Dermis blood vessel endothelial cell (primary cell): ENCODE data around the gene IL22. TPM values are rescaled to one million over a fixed set of nuclear protein-coding genes. Genes with fewer than 3 reads are reported as not detected.

Experiments
- DNase-seq: peaks from one replicate; pipeline ENCODE4 v3.0.0; 2010
- total RNA-seq: library from RNA; depleted of rRNA; stranded (reverse); fragments of >200 nt; gene quantifications from 2 replicates; pipeline ENCODE4 v1.2.3, GENCODE V29; 2014

IL22 gene, protein sequence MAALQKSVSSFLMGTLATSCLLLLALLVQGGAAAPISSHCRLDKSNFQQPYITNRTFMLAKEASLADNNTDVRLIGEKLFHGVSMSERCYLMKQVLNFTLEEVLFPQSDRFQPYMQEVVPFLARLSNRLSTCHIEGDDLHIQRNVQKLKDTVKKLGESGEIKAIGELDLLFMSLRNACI
- total RNA-seq = not detected in 2 replicates

DNA sequence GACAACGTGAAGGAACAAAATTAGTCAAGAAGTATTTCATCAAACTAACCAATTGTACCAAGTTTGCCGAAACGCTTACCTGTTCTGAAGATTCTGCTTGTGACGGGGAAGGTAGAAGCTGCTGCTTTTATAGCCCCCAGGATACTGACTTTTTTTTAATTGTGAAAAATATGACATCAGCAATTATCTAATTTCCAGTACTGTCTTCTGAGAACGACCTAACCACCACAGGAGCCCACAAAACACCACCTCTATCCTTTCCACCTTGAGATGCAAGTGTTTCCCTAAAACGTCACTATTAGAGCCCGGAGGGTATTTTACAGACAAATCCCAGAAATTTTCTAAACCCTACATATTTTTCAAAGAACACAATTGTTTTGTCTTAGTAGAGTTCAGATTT lies at the start of gene IL22:
IL22 (minus strand) TSS at position 101 of the 400 bp plus-strand sequence. CDS start 156 bp downstream, outside the sequence.
- DNase-seq = no peak

DNA sequence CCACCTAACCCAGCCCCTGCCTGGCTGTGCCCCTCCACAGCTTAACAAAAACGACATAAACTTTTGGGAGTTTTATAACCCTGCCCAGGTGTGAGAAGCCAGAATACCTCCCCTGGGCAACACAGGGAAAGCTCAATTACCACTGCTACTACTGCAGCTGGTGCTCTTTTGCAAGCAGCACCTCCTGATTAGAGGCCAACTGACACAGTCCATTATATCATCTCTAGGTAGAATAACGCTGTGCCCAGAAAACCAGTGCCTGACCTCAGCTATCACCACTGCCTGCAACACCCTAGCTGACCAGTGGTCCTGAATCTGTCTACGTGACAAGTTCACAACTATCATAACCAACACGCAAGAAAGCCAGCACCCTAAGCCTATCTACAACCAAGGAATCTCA lies 44.5 kb upstream of the IL22 start:
- DNase-seq = no peak

DNA sequence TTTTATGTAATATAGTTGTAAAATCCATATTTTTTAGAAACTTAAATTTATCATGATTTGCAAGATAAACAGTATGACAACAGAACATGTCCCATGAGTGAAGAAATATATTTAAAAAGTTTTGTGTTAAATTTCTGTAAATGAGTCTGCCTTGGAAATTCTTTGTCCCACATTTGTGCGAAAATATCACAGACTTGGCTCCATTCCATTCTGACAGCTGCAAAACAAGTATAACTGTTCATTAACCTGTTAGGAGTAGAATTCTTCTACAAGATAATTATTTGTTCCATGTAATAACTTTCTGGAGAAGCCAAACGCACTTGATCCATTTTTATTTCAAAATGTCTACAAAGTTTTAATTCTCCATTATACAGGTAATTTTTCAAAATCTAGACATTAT lies 40.8 kb upstream of the IL22 start:
- no peak for DNase-seq

DNA sequence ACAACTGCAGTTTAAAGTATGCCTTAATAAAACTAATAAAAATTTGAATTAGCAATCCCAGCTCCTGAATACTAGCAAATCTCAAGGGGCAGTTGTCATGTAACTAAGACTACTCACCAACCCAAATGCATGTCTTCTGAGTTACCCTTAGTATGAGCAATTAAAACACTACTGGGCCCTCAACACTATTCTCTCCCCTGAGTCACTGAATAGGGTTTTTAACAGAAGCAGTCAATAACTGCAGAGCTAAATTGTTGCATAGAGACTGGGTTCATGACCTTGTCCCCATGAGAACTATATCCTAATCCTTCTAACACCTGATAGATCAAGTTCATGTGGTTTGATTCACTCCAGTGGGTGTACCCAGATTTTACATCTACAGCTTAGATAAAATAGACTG lies 39.9 kb upstream of the IL22 start:
- DNase-seq = no peak

DNA sequence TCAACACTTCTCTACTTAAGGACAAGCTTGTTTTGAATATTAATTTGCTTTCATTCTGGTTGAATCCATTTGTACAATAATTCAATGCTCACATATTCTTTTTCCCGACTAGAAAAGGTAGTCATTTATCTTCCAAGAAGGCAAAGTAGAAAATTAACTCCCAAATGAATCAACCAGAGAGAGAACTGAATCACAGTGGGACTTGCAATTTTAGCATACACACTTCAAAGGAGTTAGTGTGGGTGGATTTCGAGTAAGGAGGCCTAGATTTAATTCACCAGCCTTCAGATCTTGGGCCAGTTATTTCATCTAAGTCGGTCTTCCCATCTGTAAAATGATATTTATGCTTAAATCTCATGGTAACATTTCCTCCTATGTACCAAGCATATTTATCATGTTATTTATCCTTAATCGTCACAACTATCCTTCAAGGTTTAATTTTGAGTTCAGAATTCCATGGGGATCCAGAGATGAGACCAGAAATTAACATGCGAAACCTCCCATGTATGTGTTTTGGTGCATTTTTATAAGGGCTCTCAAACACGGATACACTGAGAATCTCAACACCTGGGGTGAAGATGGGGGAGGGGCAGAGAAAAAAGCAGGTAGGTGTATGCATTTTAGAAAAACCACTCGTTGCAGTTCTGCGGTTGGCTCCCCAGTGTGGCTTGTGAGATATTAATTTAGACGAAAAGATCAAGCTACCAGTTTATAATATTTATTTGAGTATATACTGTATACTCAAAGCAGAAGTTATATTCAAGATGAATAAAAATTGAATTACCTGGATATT lies 38.9 kb upstream of the IL22 start:
- no peak for DNase-seq

DNA sequence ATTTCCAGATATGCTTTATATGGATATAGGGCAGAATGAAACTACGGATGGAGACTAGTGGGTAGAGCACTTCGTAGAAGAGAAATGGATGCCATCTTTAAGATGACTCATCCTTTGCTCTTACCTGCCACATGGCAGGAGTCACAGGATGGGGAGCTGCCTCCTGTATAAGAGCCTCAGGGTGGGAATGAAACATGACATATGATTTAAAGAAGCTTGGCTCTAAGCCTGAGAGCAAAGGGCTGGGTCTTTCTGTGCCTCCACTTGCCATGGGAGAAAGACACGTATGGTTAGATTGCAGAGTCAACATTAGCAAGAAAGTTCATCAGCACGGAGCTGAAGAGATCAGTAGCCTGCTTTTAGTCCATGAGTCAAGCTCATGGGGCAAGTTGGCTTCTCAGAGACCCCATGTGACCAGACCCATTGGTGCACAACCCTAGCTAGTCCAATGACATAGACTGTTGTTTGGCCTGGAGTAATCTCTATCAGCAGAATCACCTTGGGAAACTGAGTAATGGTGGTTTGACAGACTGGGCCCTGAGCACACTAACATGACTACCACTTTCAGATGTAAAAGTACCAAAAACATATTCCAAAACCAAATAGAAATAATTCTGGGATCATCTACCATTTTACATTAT lies 38.1 kb upstream of the IL22 start:
- no peak for DNase-seq

DNA sequence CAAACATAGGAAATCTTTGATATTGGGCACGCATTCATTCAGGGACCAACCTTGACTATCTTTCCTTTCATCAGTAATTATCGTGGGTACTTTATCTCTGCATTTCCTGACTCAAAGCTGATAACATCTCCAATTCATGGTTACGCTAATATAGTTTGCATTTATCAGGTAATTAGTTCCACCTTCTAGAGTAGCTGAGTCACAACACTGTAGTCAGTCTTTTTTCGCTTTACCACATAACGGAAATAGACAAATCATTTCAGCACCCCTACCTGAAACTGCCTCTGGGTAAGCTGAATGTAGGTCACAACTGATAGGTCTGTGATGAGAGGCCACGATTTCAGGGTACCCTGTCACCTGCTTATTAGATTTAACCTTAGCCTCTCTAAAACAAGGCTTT lies 36.7 kb upstream of the IL22 start:
- DNase-seq = no peak

DNA sequence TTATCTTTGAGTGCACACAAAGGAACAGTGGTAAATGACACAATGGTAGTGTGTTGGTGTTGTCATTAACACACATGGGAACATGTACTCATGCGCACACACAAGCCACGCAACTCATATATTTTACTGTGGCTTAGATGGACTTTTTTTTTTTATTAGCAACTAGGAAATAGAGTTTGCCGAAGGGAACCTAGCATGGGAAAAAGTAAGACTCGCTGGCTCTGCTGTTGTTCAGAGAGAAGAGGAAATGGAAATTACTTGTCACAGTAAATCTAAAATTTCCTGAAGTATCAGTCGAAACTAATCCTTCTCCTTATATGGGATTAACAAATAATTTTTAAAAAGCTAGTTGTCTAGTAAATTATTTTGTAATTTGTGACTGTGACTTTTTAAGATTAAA lies 33.7 kb upstream of the IL22 start:
- DNase-seq = peak; percentile 13

DNA sequence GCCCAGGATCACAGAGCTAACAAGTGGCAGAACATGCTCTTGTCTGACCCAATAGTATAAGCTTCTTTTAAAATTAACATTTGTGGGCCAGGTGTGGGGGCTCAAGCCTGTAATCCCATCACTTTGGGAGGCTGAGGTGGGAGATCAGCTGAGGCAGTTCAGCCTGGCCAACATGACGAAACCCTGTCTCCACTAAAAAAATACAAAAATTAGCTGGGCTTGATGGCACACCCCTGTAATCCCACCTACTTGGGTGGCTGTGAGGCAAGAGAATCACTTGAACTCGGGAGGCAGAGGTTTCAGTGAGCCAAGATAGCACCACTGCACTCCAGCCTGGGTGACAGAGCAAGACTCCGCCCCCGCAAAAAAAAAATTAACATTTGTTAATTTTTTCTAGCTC lies 33.0 kb upstream of the IL22 start:
- DNase-seq = no peak

DNA sequence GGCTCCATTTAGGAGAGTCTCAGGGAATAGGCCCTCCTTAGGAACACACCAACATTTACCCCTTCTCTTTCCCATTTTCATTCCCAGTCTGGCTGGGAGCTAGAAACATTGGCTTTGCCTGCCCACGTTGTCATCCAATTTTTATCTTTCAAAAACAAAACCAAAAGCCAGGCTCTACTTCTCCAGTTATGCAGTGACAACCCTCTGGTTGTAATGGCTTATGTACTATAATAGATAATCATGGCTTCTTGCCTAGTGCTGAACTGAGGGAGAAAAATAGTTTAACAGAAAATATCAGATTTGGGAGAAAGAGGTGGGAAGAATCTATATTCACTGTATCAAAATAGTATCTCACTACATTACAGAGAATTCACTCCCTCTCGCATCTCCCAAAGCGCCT lies 32.1 kb upstream of the IL22 start:
- no peak for DNase-seq

DNA sequence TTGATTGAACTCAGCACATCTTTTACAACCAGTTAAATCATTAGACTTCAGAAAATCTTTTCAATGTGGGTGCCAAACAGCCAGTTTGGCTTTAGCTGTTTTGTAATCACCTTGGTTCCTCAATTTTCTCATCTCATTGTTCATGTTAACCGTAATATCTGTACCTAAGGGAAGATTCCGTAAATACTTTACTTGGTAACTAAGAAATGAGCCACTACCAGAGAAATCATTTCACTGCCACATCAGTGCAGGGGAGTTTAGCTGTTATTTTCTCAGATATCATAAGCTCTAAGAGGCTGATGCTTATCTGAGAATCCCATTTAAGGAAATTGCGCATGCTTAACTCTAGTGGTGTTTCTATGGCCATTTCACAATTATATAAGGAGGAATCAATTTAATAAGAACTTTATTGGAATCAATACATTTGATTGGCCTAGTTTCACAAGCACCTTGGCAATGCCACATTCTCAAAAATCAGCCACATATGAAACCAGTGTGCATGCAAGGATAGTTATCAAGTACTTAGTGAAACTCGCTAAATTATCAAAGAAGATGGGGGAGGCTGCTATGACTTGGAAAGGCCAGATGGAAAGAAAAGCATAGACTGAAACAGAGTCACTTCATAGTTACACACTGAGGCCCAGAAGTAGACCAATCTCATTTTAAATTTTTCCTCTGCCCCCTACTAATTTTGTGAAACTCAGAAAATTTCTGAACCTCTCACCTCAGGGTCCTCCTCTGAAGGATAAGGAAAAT lies 28.1 kb upstream of the IL22 start:
- DNase-seq = no peak

DNA sequence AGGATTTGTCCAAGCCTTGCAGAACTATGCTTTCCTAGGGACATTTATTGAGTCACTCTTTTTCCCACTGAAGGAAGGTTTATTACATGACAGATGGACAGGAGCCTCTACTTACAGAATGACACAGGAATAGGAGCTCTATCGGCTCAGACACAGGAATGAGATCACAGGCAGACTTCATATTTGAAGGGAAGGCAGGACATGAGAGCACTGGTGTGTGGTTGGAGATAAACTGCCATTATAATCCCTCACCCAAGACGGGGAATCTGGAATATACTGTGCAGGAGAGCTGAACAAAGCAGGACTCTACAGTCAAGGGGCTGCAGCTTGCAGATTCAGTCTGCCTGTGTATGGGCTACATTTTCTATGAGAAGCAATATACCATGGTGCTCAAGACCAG lies 26.8 kb upstream of the IL22 start:
- DNase-seq = no peak

DNA sequence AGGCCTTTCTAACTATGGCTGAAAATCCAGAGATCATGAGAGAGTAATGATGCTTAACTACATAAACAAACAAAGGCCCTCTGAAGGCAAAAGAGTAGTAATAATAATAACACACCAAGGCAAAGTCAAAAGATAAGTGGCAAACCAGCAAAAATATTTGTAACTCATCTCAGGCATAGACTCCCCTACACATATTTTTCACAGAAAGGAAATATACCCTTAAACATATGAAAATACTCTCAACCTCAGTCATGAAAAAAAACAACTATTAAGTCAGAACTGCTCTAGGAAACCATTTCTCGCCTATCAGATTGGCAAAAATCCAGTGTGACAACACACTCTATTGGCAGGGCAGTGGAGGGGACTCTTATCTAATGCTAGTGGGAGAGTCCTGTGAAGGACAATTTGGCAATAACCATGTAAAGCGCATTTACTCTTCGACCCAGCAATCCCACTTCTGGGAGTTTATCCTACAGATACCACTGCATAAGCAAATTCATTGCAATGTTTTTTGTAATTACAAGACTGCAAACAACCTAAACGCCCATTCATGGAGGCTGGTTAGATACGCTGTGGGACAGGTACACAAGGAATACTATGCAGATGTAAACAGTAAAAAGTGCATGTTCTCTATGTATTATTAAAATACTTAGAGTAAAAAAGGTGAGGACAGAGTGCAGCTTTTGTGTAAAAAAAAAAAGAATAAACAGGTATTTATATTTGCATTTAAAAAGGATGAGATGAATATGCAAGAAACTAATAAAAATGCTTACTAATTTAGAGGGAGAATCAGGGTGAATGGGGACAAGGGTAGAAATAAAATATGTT lies 26.0 kb upstream of the IL22 start:
- peak; percentile 33 for DNase-seq

DNA sequence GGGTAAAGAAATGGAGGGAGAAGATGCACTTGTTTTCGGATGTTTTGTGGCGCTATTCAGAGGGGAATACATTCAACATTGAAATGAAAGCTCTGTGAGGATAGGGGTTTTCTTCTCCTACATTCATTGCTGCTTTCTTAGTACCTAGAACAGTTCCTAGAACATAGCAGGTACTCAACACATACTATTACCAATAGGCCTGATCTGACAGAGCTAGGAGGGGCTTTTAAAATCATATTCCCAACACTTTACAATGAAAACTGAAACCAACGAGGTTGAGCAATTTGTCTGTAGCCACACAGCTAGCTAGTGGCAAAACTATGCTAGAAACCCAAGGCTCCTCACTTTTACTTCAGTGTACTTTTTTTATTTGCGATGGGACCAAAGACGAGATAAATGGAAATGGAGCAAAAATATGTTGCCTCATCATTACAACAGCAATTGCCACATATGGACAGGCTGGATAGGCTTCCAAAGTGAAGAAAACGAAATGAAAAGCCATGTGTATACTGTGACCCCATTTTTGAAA lies 23.1 kb upstream of the IL22 start:
- no peak for DNase-seq

DNA sequence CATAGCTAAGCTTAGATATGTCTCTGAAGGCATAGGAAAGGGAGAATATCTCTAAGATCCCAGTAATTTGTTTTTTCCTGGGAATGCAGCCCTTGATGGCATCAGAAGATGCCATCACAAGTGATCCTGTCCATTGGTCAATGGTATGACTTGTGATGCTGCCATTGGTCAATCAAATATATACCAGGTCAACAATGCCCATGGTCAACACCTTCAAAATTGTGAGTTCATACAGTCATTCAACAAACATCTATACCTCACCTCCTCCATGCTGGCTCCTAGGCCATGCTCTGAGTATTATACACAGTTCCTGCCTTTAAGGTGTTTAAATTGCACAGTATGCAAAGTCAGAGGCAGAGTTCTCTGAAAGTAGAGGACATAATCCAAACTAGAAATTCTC lies 19.3 kb upstream of the IL22 start:
- no peak for DNase-seq

DNA sequence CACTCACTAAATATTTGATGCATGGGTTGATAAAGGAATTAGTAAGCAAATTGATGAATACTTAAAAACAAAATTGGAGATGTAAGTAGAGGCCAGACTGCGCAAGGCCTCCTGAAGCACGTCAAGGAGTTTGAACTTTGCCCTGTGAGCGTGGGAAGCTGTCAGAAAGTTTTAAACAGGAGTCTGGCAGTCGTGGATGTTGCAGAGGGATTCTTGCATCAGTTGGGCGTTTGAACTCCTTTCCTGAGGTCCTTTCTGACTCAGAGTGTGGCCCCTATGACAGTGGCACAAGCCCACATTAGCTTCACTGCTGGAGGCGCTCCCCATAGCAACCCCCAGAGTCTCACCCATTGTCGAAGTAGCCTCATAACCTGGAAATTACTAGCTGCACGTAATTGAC lies 17.9 kb upstream of the IL22 start:
- DNase-seq = no peak

DNA sequence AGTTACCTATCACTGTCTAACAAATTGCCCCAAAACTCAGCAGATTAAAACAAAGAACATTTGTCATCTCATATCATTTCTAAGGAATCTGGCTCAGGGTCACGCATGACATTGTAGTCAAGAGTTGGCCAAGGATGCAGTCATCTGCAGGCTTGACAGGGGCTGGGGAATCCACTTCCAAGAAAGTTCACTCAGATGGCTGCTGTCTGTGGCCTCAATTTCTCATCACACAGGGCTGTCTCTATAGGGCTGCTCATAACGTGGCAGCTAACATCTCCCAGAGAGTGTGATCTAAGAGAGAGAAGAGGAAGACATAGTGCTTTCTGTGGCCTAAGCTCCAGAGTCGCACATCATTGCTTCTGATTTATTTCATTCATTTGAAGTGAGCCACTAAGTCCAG lies 17.0 kb upstream of the IL22 start:
- DNase-seq = no peak

DNA sequence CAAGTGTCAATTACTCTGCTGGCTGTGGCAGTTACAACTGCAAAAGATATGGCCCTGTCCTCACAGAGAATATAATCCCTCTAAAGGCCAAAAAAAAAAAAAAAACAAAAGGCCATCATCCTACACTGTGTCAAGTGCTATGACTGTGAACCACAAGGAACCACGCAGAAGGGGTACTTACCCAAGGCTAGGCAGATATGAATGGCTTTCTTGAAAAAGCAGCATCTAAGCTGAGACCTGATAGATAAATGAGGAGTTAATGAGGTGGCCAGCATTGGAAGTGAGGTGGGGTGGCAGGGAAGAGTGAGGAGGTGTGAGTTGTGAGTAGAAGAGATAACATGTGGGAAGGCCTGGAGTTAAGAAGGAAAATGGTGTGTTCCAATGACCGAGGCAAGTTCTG lies 16.4 kb upstream of the IL22 start:
- DNase-seq = no peak

DNA sequence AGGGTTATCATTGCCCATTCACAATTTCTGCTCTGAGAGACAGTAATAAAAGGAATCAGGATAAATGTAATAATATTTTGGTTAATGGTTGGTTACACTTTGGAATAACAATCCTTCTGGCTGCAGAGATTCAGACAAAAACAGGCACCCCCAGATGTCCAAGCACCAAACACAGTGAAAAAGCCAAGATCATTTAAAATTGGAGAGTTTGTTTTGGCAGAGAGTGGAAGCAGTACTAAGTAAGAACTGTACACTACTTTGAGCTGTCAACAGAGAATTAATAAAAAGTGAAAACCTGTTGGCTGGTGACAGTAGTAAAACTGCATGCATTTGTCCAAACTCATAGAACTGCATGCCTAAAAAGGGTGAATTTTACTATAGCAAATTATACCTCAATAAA lies 15.6 kb upstream of the IL22 start:
- no peak for DNase-seq

DNA sequence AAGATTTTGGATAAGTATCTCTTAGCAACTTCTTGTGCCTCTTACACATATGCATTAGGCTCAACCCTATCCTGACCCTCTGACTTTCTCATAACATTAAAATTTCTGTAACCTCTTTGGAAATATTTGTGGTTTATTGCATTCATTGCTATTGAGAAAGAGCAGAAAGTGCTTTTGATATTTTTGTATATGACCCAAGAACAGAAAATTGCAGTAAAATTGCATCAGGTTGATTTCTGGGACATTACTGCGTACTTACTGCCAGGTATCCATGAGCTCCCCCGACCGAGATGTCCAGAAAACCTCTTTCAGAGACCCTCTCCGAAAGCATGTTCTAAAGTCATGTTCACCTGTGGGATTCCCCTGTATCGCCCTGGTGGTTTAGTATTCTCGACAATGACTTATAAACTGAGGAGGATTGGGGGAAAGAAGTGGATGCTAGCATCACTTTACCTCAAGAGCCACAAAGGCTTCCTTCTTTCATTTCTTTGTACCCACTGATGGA lies 14.5 kb upstream of the IL22 start:
- DNase-seq = no peak

DNA sequence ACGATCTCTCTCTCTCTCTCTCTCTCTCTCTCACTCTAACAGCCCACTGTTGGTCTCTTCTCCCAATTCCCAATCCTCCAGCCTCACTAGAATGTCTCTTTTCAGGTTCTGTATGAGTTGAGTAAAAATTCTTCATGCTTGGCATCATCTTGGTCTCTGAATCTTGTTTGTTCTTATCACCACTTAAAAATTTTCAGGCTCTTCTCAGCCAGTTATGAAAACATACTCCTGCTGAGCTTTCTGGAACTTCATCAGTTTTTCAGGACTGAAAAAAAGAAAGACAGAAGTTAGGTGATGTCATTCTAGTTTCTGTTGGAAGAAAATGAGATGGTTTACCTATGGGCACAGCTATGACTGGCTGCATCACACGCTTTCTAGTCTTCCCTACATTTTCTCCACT lies 11.5 kb upstream of the IL22 start:
- DNase-seq = no peak
